Mammary epithelial cell (primary cell): ENCODE results near the gene GAB1.

Source experiments
- CTCF ChIP-seq, 2 donors: IDR thresholded peaks in 1 of 2; conservative IDR thresholded peaks in 1 of 2; 2 replicates each; pipeline ENCODE4 v1.5.1; 2011 to 2012; ENCODE audit warnings: inconsistent platforms in 2 of 2, low read length in 2 of 2, mild to moderate bottlenecking in 2 of 2, control low read depth in 1 of 2, low read depth in 1 of 2; ENCODE audit not compliant: insufficient read depth in 1 of 2; ENCODE audit errors: extremely low read depth in 1 of 2
- EZH2 ChIP-seq: IDR thresholded peaks from 2 replicates; pipeline ENCODE4 v1.6.1; 2012; ENCODE audit warnings: low read length, inconsistent platforms, borderline replicate concordance

GRCh38 chr4:143367863-143368262 is 31.2 kb downstream of the GAB1 start:
- TF ChIP-seq CTCF (conservative IDR thresholded peaks at IDR 0.05 in 1 of 2, IDR thresholded peaks at IDR 0.05 in 1 of 2; ENCODE audit: extremely low read depth in 1 of 2, insufficient read depth in 1 of 2, low read depth in 1 of 2, low read length in 2 of 2) (no peak), EZH2 (no peak)
